Endometrial microvascular endothelial cells (primary cell): ENCODE results near the gene ACADS. TPM values are rescaled to one million over a fixed set of nuclear protein-coding genes. Genes with fewer than 3 reads are reported as not detected.

Experiments used
- in situ Hi-C: cut with HindIII; loops from 2 replicates; pipeline ENCODE4 v1.10.0; 2017; ENCODE audit warnings: low sequenced_read_pairs, low pct_unique_long_range_greater_than_20kb; ENCODE audit errors: inconsistent ontology term
- total RNA-seq: library from RNA; depleted of rRNA; stranded (reverse); fragments of >200 nt; gene quantifications from one replicate; pipeline ENCODE4 v1.2.3, GENCODE V29; 2015; ENCODE audit errors: inconsistent ontology term

The ACADS gene
- total RNA-seq, 1 donor from 2014 or later = 29.7 TPM

- in situ Hi-C loops = no loop called here
Measured at GRCh38 chr12:120698665-120699064, 27.0 kb upstream of the ACADS start.

GRCh38 chr12:120699553-120699952, 26.1 kb upstream of the ACADS start:
- in situ Hi-C loops = no loop called here

GRCh38 chr12:120700886-120701285, 24.7 kb upstream of the ACADS start:
- in situ Hi-C loops = no loop called here

- in situ Hi-C loops = no loop called here
Measured at GRCh38 chr12:120702637-120703036, 23.0 kb upstream of the ACADS start.

- in situ Hi-C loops = no loop called here
Measured at GRCh38 chr12:120703311-120703942, 22.2 kb upstream of the ACADS start.

GRCh38 chr12:120705618-120706017, 20.0 kb upstream of the ACADS start:
- in situ Hi-C loops = no loop called here

- in situ Hi-C loops = no loop called here
Measured at GRCh38 chr12:120706029-120706428, 19.6 kb upstream of the ACADS start.

- in situ Hi-C loops = no loop called here
Measured at GRCh38 chr12:120708651-120709050, 17.0 kb upstream of the ACADS start.

- in situ Hi-C loops = loop anchor here (10.0 kb wide), 1 partner anchor 125 kb away; the partner anchor contains the start of gene POP5
Measured at GRCh38 chr12:120710031-120710804, 15.4 kb upstream of the ACADS start, which contains the start of gene UNC119B. TSS of gene UNC119B (plus strand) at chr12:120710458. CDS start at chr12:120710475, 17 bp downstream.

GRCh38 chr12:120710805-120711296, 14.8 kb upstream of the ACADS start:
- in situ Hi-C loops = loop anchor here (10.0 kb wide), 1 partner anchor 126 kb away; the partner anchor contains the start of gene POP5

- in situ Hi-C loops = loop anchor here (10.0 kb wide), 1 partner anchor 127 kb away; the partner anchor contains the start of gene POP5
Measured at GRCh38 chr12:120711411-120711810, 14.2 kb upstream of the ACADS start.

GRCh38 chr12:120712610-120713009, 13.0 kb upstream of the ACADS start:
- in situ Hi-C loops = loop anchor here (10.0 kb wide), 1 partner anchor 128 kb away; the partner anchor contains the start of gene POP5

- in situ Hi-C loops = loop anchor here (10.0 kb wide), 1 partner anchor 129 kb away; the partner anchor contains the start of gene POP5
Measured at GRCh38 chr12:120713861-120714482, 11.7 kb upstream of the ACADS start.

- in situ Hi-C loops = loop anchor here (10.0 kb wide), 1 partner anchor 133 kb away; the partner anchor contains the start of gene POP5
Measured at GRCh38 chr12:120718055-120718454, 7.6 kb upstream of the ACADS start.

- in situ Hi-C loops = loop anchor here (10.0 kb wide), 1 partner anchor 134 kb away; the partner anchor contains the start of gene POP5
Measured at GRCh38 chr12:120719072-120719471, 6.6 kb upstream of the ACADS start.

- in situ Hi-C loops = loop anchor here (10.0 kb wide), 1 partner anchor 135 kb away; the partner anchor contains the start of gene POP5
Measured at GRCh38 chr12:120719496-120720233, 6.0 kb upstream of the ACADS start.

- in situ Hi-C loops = no loop called here
Measured at GRCh38 chr12:120720234-120720986, 5.2 kb upstream of the ACADS start.
